MM.1S (cell line): ENCODE measurements around the gene FUT8.

ENCODE experiments used
- DNase-seq: peaks from one replicate; pipeline ENCODE4 v3.0.0-alpha.2; 2015
- H2AFZ ChIP-seq: fragments of 300-600 bp; sonication (generic); 2 replicates; pipeline ENCODE4 v1.6.0; 2016; ENCODE audit warnings: antibody characterized with exemption, low read length
- H3F3A ChIP-seq: fragments of 300-600 bp; sonication (generic); 2 replicates; pipeline ENCODE4 v1.6.1; 2016; ENCODE audit warnings: mild to moderate bottlenecking, antibody characterized with exemption, low read length, moderate library complexity, mixed read lengths; ENCODE audit not compliant: insufficient read depth
- H3K27ac ChIP-seq: fragments of 300-600 bp; sonication (generic); 2 replicates; pipeline ENCODE4 v1.5.1; 2016; ENCODE audit warnings: mild to moderate bottlenecking, low read length
- H3K27me3 ChIP-seq: fragments of 300-600 bp; sonication (generic); replicated peaks from 2 replicates; pipeline ENCODE4 v1.6.0; 2016; ENCODE audit warnings: low read length; ENCODE audit not compliant: insufficient read depth
- H3K36me3 ChIP-seq: fragments of 300-600 bp; sonication (generic); replicated peaks from 2 replicates; pipeline ENCODE4 v1.6.1; 2016; ENCODE audit warnings: mild to moderate bottlenecking, low read length, mixed read lengths; ENCODE audit not compliant: insufficient read depth
- H3K4me1 ChIP-seq: fragments of 300-600 bp; sonication (generic); 2 replicates; pipeline ENCODE4 v1.6.1; 2016; ENCODE audit warnings: low read length, mixed read lengths
- H3K4me2 ChIP-seq: fragments of 300-600 bp; sonication (generic); 2 replicates; pipeline ENCODE4 v1.6.0; 2016; ENCODE audit warnings: low read depth, low read length
- H3K4me3 ChIP-seq: fragments of 300-600 bp; sonication (generic); 2 replicates; pipeline ENCODE4 v1.5.1; 2016; ENCODE audit warnings: low read length, mixed read lengths
- H3K79me2 ChIP-seq: fragments of 300-600 bp; sonication (generic); 2 replicates; pipeline ENCODE4 v1.6.1; 2016; ENCODE audit warnings: mixed run types, low read length, mixed read lengths
- H3K9ac ChIP-seq: fragments of 300-600 bp; sonication (generic); 2 replicates; pipeline ENCODE4 v1.6.1; 2016; ENCODE audit warnings: low read length, mixed read lengths
- H3K9me2 ChIP-seq: fragments of 300-600 bp; sonication (generic); replicated peaks from 2 replicates; pipeline ENCODE4 v1.6.1; 2016; ENCODE audit warnings: mild to moderate bottlenecking, low read length, mixed read lengths; ENCODE audit not compliant: insufficient read depth
- H3K9me3 ChIP-seq: fragments of 300-600 bp; sonication (generic); replicated peaks from 2 replicates; pipeline ENCODE4 v1.6.1; 2016; ENCODE audit warnings: mild to moderate bottlenecking, low read length, mixed read lengths; ENCODE audit not compliant: insufficient read depth
- H4K20me1 ChIP-seq: fragments of 300-600 bp; sonication (generic); 2 replicates; pipeline ENCODE4 v1.6.1; 2016; ENCODE audit warnings: mild to moderate bottlenecking, low read length, moderate library complexity, mixed read lengths; ENCODE audit not compliant: insufficient read depth
- CTCF ChIP-seq: fragments of 300-600 bp; sonication (generic); IDR thresholded peaks from 2 replicates; pipeline ENCODE4 v1.5.1; 2016; ENCODE audit warnings: antibody characterized with exemption, low read length, mixed read lengths
- EZH2 ChIP-seq: fragments of 300-600 bp; sonication (generic); optimal IDR thresholded peaks from 2 replicates; pipeline ENCODE3; 2017; ENCODE audit warnings: low read depth, mild to moderate bottlenecking, antibody characterized with exemption, low read length, mixed read lengths
- EZH2phosphoT487 ChIP-seq: fragments of 300-600 bp; sonication (generic); IDR thresholded peaks from 2 replicates; pipeline ENCODE4 v1.6.1; 2018; ENCODE audit warnings: antibody characterized with exemption, low read length

The FUT8 gene

DNA sequence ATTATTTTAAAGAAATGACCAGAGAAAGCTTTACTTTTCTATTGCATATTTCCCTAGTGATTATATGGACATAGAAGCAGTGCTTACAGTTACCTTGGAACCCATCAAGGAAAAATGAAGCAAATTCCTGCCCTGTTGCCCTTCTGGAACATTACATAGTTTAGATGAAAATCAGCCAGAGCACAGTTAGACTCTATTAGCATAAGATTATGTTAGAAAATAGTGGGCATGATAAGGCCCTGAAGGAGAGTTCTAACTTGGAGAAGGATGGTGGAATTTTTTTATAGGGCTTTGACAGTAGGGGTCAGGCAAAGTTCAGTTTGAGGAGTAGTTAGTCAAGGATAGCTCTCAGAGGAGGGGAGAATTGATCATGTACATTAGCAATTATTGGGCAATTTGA lies 74.3 kb downstream of the FUT8 start:
- no peak overlapping the region for H2AFZ ChIP-seq
- DNase-seq: no peak
- H3K9me3 ChIP-seq: no peaks in the 10 kb centered on the region
- H3F3A ChIP-seq: no peaks in the 10 kb centered on the region
- no peak overlapping the region for H3K4me3 ChIP-seq
- no peaks in the 10 kb centered on the region for H3K4me1 ChIP-seq
- no peak for TF ChIP-seq EZH2
- no peak for TF ChIP-seq CTCF
- no peak for TF ChIP-seq EZH2phosphoT487
- H4K20me1 ChIP-seq: no peaks in the 10 kb centered on the region
- H3K27me3 ChIP-seq: no peaks in the 10 kb centered on the region
- H3K79me2 ChIP-seq: peaks cover 5% of the 10 kb centered on the region; the same call in 1 of the 2 replicates
- H3K27ac ChIP-seq: no peak overlapping the region
- H3K36me3 ChIP-seq: no peaks in the 10 kb centered on the region
- no peaks in the 10 kb centered on the region for H3K9me2 ChIP-seq
- H3K4me2 ChIP-seq: no peak overlapping the region
- H3K9ac ChIP-seq: no peak overlapping the region

- Histone ChIP-seq H3K4me2 (no peak overlapping the region), H2AFZ (no peak overlapping the region), H4K20me1 (no peaks in the 10 kb centered on the region), H3K9me3 (no peaks in the 10 kb centered on the region), H3K36me3 (no peaks in the 10 kb centered on the region), H3K4me1 (no peaks in the 10 kb centered on the region), H3F3A (no peaks in the 10 kb centered on the region), H3K27me3 (no peaks in the 10 kb centered on the region), H3K4me3 (no peak overlapping the region), H3K27ac (no peak overlapping the region), H3K9me2 (no peaks in the 10 kb centered on the region), H3K9ac (no peak overlapping the region), H3K79me2 (no peaks in the 10 kb centered on the region; the same call in 1 of the 2 replicates)
- TF ChIP-seq EZH2phosphoT487: no peak
- TF ChIP-seq CTCF: no peak
- TF ChIP-seq EZH2: no peak
- DNase-seq: no peak
Measured at GRCh38 chr14:65487783-65488494, 75.4 kb downstream of the FUT8 start.

GRCh38 chr14:65491274-65491673 lies 78.7 kb downstream of the FUT8 start:
- Histone ChIP-seq H3K9me3 (no peaks in the 10 kb centered on the region), H3K36me3 (no peaks in the 10 kb centered on the region), H3K4me2 (no peak overlapping the region), H3K27me3 (no peaks in the 10 kb centered on the region), H3K4me1 (no peaks in the 10 kb centered on the region), H3F3A (no peaks in the 10 kb centered on the region), H3K4me3 (no peak overlapping the region), H3K9ac (no peak overlapping the region), H3K9me2 (no peaks in the 10 kb centered on the region), H2AFZ (no peak overlapping the region), H3K27ac (no peak overlapping the region), H4K20me1 (no peaks in the 10 kb centered on the region), H3K79me2 (no peaks in the 10 kb centered on the region)
- DNase-seq: no peak
- TF ChIP-seq EZH2 (no peak), CTCF (no peak), EZH2phosphoT487 (no peak)
